HCT116 (cell line): ENCODE measurements around the gene TMEM100. TPM values are rescaled to one million over a fixed set of nuclear protein-coding genes. Genes with fewer than 3 reads are reported as not detected.

ENCODE experiments used
- ATAC-seq: fragments of 200-7000 bp; cut with Tn5 transposase; 2 replicates; pipeline ENCODE4 v1.9.1; 2020; ENCODE audit warnings: mild to moderate bottlenecking, moderate library complexity
- BruUV-seq: library from RNA; stranded (reverse); fragments of 400-500 nt; replicated peaks from 2 replicates; lab custom pipeline; 2021; lab: Mats Ljungman, UMichigan
- CTCF ChIA-PET: fragments of 300-600 bp; sonication (Branson Sonifier 250); formaldehyde crosslinking; loops from one replicate; lab custom pipeline; 2021; ENCODE audit warnings: antibody characterized with exemption; lab: Charles Lee
- POLR2A ChIA-PET: fragments of 300-600, 350-600 bp; sonication (Branson Sonifier 250); formaldehyde crosslinking; loops from one replicate; lab custom pipeline; 2021; ENCODE audit warnings: antibody characterized with exemption; lab: Charles Lee
- RAD21 ChIA-PET, 2 experiments: fragments of 300-600 bp; sonication (Branson Sonifier 250); formaldehyde crosslinking; loops; one replicate each; lab custom pipeline; 2023; ENCODE audit warnings: low total read pairs in 2 of 2; ENCODE audit not compliant: uncharacterized antibody in 2 of 2, unreplicated experiment in 2 of 2, low non-redundant PET in 1 of 2; lab: Charles Lee
- DNase-seq: peaks from one replicate; pipeline ENCODE4 v3.0.0-alpha.2; 2010; ENCODE audit warnings: low read depth, low spot score
- H2AFZ ChIP-seq: fragments of 200-600 bp; shearing (Covaris generic), sonication (generic); 2 replicates; pipeline ENCODE4 v1.6.1; 2017; ENCODE audit warnings: low read depth, mixed run types, mixed read lengths, antibody characterized with exemption, low read length; ENCODE audit not compliant: poor library complexity, severe bottlenecking
- H3K27ac ChIP-seq: 2 replicates; pipeline ENCODE4 v1.5.1; 2012; ENCODE audit warnings: low read depth, low read length
- H3K27me3 ChIP-seq: fragments of 200-600 bp; sonication (generic); 2 replicates; pipeline ENCODE4 v1.6.1; 2016; ENCODE audit warnings: mixed run types, low read length, mixed read lengths; ENCODE audit not compliant: insufficient read depth
- H3K36me3 ChIP-seq, 2 experiments: fragments of 200-500 bp in 1 of 2; fragments of 200-600 bp in 1 of 2; sonication (Bioruptor generic) in 1 of 2; sonication (generic) in 1 of 2; 2 replicates each; pipeline versions ENCODE4 v1.5.1 to v1.6.1; 2014 to 2016; ENCODE audit warnings: low read length in 2 of 2, inconsistent platforms in 1 of 2, mixed read lengths in 1 of 2, mixed run types in 1 of 2; ENCODE audit not compliant: insufficient read depth in 2 of 2, control insufficient read depth in 1 of 2
- H3K4me1 ChIP-seq, 2 experiments: fragments of 200-600 bp in 1 of 2; sonication (generic) in 1 of 2; 2 replicates each; pipeline versions ENCODE4 v1.5.1 to v1.6.1; 2012 to 2017; ENCODE audit warnings: low read length in 2 of 2, inconsistent platforms in 1 of 2, mild to moderate bottlenecking in 1 of 2, mixed read lengths in 1 of 2, mixed run types in 1 of 2, moderate library complexity in 1 of 2; ENCODE audit not compliant: insufficient read depth in 2 of 2, control insufficient read depth in 1 of 2
- H3K4me2 ChIP-seq: fragments of 200-600 bp; sonication (generic); 2 replicates; pipeline ENCODE4 v1.6.1; 2017; ENCODE audit warnings: mixed run types, low read length, mixed read lengths
- H3K4me3 ChIP-seq, 2 experiments: fragments of 200-600 bp in 1 of 2; sonication (generic) in 1 of 2; replicated peaks in 1 of 2; 2 replicates each; pipeline ENCODE4 v1.5.1; 2011 to 2016; ENCODE audit warnings: low read length in 2 of 2, control low read depth in 1 of 2, low read depth in 1 of 2, mild to moderate bottlenecking in 1 of 2, mixed read lengths in 1 of 2, mixed run types in 1 of 2
- H3K79me2 ChIP-seq: fragments of 200-600 bp; sonication (generic); 2 replicates; pipeline ENCODE4 v1.6.1; 2017; ENCODE audit warnings: mild to moderate bottlenecking, mixed run types, low read length, moderate library complexity, mixed read lengths; ENCODE audit not compliant: insufficient read depth
- H3K9ac ChIP-seq: fragments of 200-600 bp; sonication (generic); 2 replicates; pipeline ENCODE4 v1.6.1; 2016; ENCODE audit warnings: low read length, mixed read lengths
- H3K9me2 ChIP-seq: fragments of 200-600 bp; sonication (generic), shearing (Covaris generic); 2 replicates; pipeline ENCODE4 v1.6.1; 2017; ENCODE audit warnings: mixed run types, mild to moderate bottlenecking, moderate library complexity; ENCODE audit not compliant: insufficient read depth
- H3K9me3 ChIP-seq, 2 experiments: fragments of 200-500 bp in 1 of 2; fragments of 200-600 bp in 1 of 2; sonication (Bioruptor generic) in 1 of 2; sonication (generic) in 1 of 2; 2 replicates each; pipeline ENCODE4 v1.6.1; 2014 to 2017; ENCODE audit warnings: low read length in 2 of 2, mixed read lengths in 2 of 2, inconsistent platforms in 1 of 2, low read depth in 1 of 2, mild to moderate bottlenecking in 1 of 2, mixed run types in 1 of 2, moderate library complexity in 1 of 2; ENCODE audit not compliant: control insufficient read depth in 1 of 2, insufficient read depth in 1 of 2
- H4K20me1 ChIP-seq: fragments of 200-600 bp; sonication (generic), shearing (Covaris generic); 2 replicates; pipeline ENCODE4 v1.6.1; 2017; ENCODE audit warnings: mixed run types, mild to moderate bottlenecking, moderate library complexity; ENCODE audit not compliant: insufficient read depth
- EGR1 ChIP-seq: IDR thresholded peaks from 2 replicates; pipeline ENCODE4 v1.6.1; 2012; ENCODE audit warnings: low read depth
- ELF1 ChIP-seq: IDR thresholded peaks from 2 replicates; pipeline ENCODE4 v1.6.1; 2012; ENCODE audit warnings: low read depth, borderline replicate concordance
- JUND ChIP-seq: IDR thresholded peaks from 2 replicates; pipeline ENCODE4 v1.6.1; 2012
- MAX ChIP-seq: IDR thresholded peaks from 2 replicates; pipeline ENCODE4 v1.6.1; 2012
- RAD21 ChIP-seq: IDR thresholded peaks from 2 replicates; pipeline ENCODE4 v1.6.1; 2012; ENCODE audit warnings: low read depth, mild to moderate bottlenecking
- REST ChIP-seq: IDR thresholded peaks from 2 replicates; pipeline ENCODE4 v1.6.1; 2012; ENCODE audit warnings: low read depth
- SP1 ChIP-seq: IDR thresholded peaks from 2 replicates; pipeline ENCODE4 v1.6.1; 2012; ENCODE audit warnings: low read depth
- ZNF274 ChIP-seq: fragments of 200-500 bp; sonication (Bioruptor generic); IDR thresholded peaks from 2 replicates; pipeline ENCODE4 v1.6.1; 2014; ENCODE audit warnings: mild to moderate bottlenecking, low read depth, low read length, inconsistent platforms
- intact Hi-C: fragments of 100-400 bp; cut with micrococcal nuclease; formaldehyde crosslinking; loops from 2 replicates; pipeline ENCODE4 v1.10.0; 2022
- total RNA-seq: library from RNA; stranded (reverse); gene quantifications from one replicate; pipeline ENCODE4 v1.2.1, GENCODE V29; 2021; ENCODE audit not compliant: unreplicated experiment

The TMEM100 gene
- total RNA-seq, 1 experiment from 2014 or later: not detected

- TF ChIP-seq REST (no peak), RAD21 (no peak), EGR1 (no peak)
- TF ChIP-seq, all 23 proteins: peak for 0
These were observed 13.2 kb downstream of the TMEM100 start (continued) for GRCh38 chr17:55709440-55709839.

- no peak overlapping the region for H3K4me3 ChIP-seq
- POLR2A ChIA-PET: no interaction called here
- intact Hi-C loops: no loop called here
- DNase-seq (no peak), ATAC-seq (no peak)
- RAD21 ChIA-PET: no interaction called here
- no peaks in the 10 kb centered on the region for H4K20me1 ChIP-seq
- CTCF ChIA-PET: interaction anchor here (2.8 kb wide), 1 partner anchor 10 kb away, joined by 11 read pairs; no protein-coding TSS in a partner anchor
- H3K27me3 ChIP-seq: peaks cover 77% of the 10 kb centered on the region
- H3K4me2 ChIP-seq: no peak overlapping the region
- peaks cover 2 to 4% of the 10 kb centered on the region in 2 experiments; a peak in 1 of 4 replicates for H3K4me1 ChIP-seq
- no peak overlapping the region for H2AFZ ChIP-seq
- no TSS peak for BruUV-seq
- TF ChIP-seq JUND: no peak
- TF ChIP-seq ZNF274: no peak
- TF ChIP-seq ELF1: no peak
- TF ChIP-seq SP1: no peak
- TF ChIP-seq MAX: no peak
- no peak overlapping the region for H3K27ac ChIP-seq
- H3K79me2 ChIP-seq: no peaks in the 10 kb centered on the region
- no peaks in the 10 kb centered on the region for H3K9me3 ChIP-seq
- no peaks in the 10 kb centered on the region for H3K9me2 ChIP-seq
- H3K9ac ChIP-seq: no peak overlapping the region
- H3K36me3 ChIP-seq: no peaks in the 10 kb centered on the region
These were observed 14.3 kb downstream of the TMEM100 start for GRCh38 chr17:55708175-55708974.
